GM23248 (cell line): ENCODE results near the gene CPSF4.

Source experiments
- EZH2 ChIP-seq: fragments of 200-600 bp; sonication (generic); IDR thresholded peaks from 2 replicates; pipeline ENCODE4 v1.6.1; 2018; ENCODE audit warnings: antibody characterized with exemption, mild to moderate bottlenecking; ENCODE audit not compliant: insufficient read depth, poor library complexity, severe bottlenecking
- EZH2phosphoT487 ChIP-seq: fragments of 200-600 bp; sonication (generic); IDR thresholded peaks from 2 replicates; pipeline ENCODE4 v1.6.1; 2018; ENCODE audit warnings: antibody characterized with exemption, moderate library complexity, mild to moderate bottlenecking, low read depth; ENCODE audit not compliant: insufficient read depth

GRCh38 chr7:99396418-99397296 is 42.1 kb upstream of the CPSF4 start:
- TF ChIP-seq EZH2 (no peak), EZH2phosphoT487 (no peak)
